HK-2 (cell line): ENCODE data around the gene RPL15.

Experiments used
- DNase-seq: peaks from one replicate; pipeline ENCODE4 v3.0.0-alpha.2; 2018; ENCODE audit not compliant: unreplicated experiment

Gene RPL15

DNA sequence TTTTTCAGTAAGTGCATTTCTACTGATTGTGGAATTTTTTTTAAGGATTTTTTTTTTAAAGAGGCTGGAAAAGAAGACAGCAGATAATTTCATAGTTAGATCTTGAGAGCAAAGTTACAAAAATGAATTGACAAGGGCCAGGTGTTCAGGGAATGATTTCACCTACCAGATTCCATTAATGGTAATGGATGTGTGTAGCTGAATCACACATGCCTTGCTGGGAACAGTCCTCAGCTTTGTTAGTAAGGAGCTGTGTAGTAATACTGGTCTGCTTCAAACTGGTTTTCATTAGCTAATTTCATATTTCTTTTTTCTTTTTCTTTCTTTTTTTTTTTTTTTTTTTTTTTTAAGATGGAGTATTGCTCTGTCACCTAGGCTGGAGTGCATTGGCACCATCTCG is 44.1 kb downstream of the RPL15 start:
- DNase-seq, result no peak

DNA sequence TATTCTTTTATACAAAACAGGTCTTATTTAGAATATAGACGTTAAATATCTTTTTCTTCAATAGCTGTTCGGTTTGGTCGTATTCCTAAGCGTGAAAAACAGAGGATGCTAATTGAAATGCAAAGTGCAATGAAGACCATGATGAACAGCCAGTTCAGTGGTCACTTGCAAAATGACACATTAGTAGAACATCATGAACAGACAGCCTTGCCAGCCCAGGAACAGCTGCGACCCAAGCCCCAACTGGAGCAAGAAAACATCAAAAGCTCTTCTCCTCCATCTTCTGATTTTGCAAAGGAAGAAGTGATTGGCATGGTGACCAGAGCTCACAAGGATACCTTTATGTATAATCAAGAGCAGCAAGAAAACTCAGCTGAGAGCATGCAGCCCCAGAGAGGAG is 45.0 kb downstream of the RPL15 start:
- no peak for DNase-seq

DNA sequence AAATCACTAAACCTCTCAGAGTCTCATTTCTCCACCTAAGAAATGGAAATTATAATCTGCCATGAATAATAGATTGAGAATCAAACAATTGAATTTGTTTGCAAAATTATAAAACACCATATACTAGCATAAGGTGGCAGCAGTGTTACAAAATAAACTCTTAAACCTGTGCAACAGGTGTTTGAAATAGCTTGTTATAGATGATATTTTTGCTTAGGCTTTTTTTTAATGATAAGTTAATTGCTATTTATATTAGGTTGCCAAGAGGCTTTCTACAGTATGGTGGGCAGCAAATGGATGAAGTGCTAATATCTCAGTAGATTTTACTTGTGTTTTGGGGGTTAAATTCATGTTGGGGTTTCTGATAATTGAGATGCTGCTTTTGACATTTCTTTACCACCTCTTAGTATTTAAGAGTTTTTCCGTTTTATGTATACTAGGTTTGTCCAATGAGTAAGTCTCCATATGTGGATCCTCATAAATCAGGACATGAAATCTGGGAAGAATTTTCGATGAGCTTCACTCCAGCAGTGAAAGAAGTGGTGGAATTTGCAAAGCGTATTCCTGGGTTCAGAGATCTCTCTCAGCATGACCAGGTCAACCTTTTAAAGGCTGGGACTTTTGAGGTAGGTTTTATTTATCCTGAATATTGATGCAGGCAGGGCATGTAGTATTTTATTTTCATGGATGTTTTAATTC is 47.8 kb downstream of the RPL15 start:
- DNase-seq, result no peak

DNA sequence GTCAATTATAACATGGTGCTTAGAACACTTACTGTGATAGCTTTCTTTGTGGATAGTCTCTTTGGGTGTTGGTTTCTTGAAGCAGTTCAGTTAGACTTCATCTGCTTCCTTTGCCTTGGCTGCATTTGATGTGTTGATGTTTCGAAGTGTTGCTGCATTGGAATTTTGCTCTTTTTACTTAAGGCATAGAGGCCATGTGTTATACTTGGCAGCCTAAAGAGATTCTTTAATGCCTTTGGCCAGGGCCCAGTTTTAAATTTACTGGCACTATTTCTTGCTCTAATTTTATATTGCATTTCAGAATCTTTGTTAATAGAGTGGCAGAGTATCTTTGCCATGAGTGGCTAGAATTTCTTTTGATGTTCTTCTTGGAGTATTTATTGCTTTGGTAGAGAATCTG is 49.4 kb downstream of the RPL15 start:
- no peak for DNase-seq

DNA sequence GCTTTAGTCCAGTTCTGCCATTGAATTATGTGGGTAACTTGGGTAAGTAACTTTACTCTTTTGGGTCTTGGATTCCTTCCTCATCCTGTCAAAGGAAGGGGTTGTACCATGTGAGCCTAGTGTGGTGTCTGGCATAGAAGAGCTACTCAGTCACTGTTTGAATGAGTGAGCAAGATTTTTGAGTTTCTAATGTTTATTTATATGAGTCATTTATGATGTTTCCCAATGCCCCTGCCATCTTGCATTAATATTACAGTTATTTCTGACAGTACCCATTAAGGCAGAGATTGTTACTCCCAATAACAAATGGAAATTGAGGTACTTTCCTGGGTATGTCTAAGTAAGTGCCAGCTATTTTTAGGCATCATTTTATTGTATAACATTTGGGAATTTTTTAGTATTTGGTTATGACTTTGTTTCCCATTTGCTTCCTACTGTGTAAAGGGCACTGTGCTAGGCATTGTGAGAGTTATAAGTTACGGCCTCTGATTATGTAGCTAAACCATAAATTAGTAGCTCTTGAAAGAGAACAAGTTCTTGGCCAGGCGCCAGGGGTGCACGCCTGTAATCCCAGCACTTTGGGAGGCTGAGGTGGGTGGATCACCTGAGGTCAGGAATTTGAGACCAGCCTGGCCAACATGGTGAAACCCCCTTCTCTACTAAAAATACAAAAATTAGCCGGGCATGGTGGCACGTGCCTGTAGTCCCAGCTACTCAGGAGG is 51.7 kb downstream of the RPL15 start:
- no peak for DNase-seq

DNA sequence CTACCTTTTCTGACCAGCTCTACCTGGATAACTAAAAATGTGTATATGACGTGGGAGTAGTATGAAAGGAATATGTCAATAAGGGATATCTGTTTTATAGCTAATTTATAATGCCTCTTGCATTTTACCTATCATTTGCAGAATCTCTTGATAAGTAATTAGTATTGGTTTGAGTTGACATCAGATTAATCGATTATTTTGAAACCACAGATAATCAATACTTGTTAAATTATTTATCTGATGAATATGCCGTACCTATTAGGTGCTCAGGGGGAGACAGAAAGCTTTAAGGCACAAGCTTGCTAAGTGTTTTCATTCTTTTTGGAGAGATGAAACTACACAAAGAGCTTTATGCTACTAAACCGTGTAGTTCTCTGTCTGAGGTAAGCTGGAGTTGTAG is 52.5 kb downstream of the RPL15 start:
- DNase-seq, result no peak
